Hepatocyte (in vitro differentiated cells): ENCODE data around the gene VWA7. TPM values are rescaled to one million over a fixed set of nuclear protein-coding genes. Genes with fewer than 3 reads are reported as not detected.

Source experiments
- DNase-seq: peaks from one replicate; pipeline ENCODE4 v3.0.0-alpha.2; 2016; ENCODE audit warnings: low spot score
- H2AFZ ChIP-seq: fragments of 200-600 bp; sonication (generic); 2 replicates; pipeline ENCODE4 v1.6.0; 2016; ENCODE audit warnings: antibody characterized with exemption, mild to moderate bottlenecking
- H3K27ac ChIP-seq: fragments of 200-600 bp; sonication (generic); 2 replicates; pipeline ENCODE4 v1.5.1; 2016; ENCODE audit warnings: mild to moderate bottlenecking
- H3K27me3 ChIP-seq: fragments of 200-600 bp; sonication (generic); 2 replicates; pipeline ENCODE4 v1.6.1; 2016
- H3K36me3 ChIP-seq: fragments of 200-600 bp; sonication (generic); replicated peaks from 2 replicates; pipeline ENCODE4 v1.5.1; 2016; ENCODE audit warnings: low read depth; ENCODE audit not compliant: insufficient read depth
- H3K4me1 ChIP-seq: fragments of 200-600 bp; sonication (generic); 2 replicates; pipeline ENCODE4 v1.5.1; 2016; ENCODE audit warnings: mild to moderate bottlenecking, moderate library complexity; ENCODE audit not compliant: insufficient read depth
- H3K4me2 ChIP-seq: fragments of 200-600 bp; sonication (generic); 2 replicates; pipeline ENCODE4 v1.6.0; 2016
- H3K4me3 ChIP-seq: fragments of 200-600 bp; sonication (generic); 2 replicates; pipeline ENCODE4 v1.5.1; 2016; ENCODE audit warnings: mild to moderate bottlenecking
- H3K79me2 ChIP-seq: fragments of 200-600 bp; sonication (generic); 2 replicates; pipeline ENCODE4 v1.6.0; 2017; ENCODE audit warnings: mild to moderate bottlenecking
- H3K9me2 ChIP-seq: fragments of 200-600 bp; sonication (generic); replicated peaks from 2 replicates; pipeline ENCODE4 v1.6.0; 2017; ENCODE audit warnings: mild to moderate bottlenecking; ENCODE audit not compliant: insufficient read depth
- H3K9me3 ChIP-seq: fragments of 200-600 bp; sonication (generic); 2 replicates; pipeline ENCODE4 v1.5.1; 2016; ENCODE audit warnings: low read depth, mild to moderate bottlenecking
- H4K20me1 ChIP-seq: fragments of 200-600 bp; sonication (generic); 2 replicates; pipeline ENCODE4 v1.6.0; 2016; ENCODE audit warnings: mild to moderate bottlenecking; ENCODE audit not compliant: insufficient read depth, poor library complexity, severe bottlenecking
- CTCF ChIP-seq: fragments of 200-600 bp; sonication (generic); IDR thresholded peaks from 2 replicates; pipeline ENCODE4 v1.5.1; 2016; ENCODE audit warnings: antibody characterized with exemption, mild to moderate bottlenecking; ENCODE audit not compliant: poor library complexity
- EZH2 ChIP-seq: fragments of 200-600 bp; sonication (generic); IDR thresholded peaks from 2 replicates; pipeline ENCODE4 v1.6.1; 2016; ENCODE audit warnings: antibody characterized with exemption, mild to moderate bottlenecking, borderline replicate concordance
- EZH2phosphoT487 ChIP-seq: fragments of 200-600 bp; sonication (generic); IDR thresholded peaks from one replicate; pipeline ENCODE4 v1.6.1; 2018; ENCODE audit warnings: antibody characterized with exemption, mild to moderate bottlenecking, low read depth, moderate library complexity; ENCODE audit not compliant: unreplicated experiment, severe bottlenecking
- WGBS: methylation state at CpG from one replicate; pipeline ENCODE4 v1.1.6; 2016; ENCODE audit warnings: low lambda C conversion rate; ENCODE audit errors: missing lambda C conversion rate; 5-methylcytosine and 5-hydroxymethylcytosine counted together
- polyA plus RNA-seq: library from polyadenylated mRNA; unstranded; fragments of >200 nt; fragmentation: Nextera tagmentation; extraction: Ambion mirVana; gene quantifications from 2 replicates; pipeline ENCODE4 v1.2.1, GENCODE V29; 2016
- total RNA-seq: library from RNA; depleted of rRNA; stranded (reverse); fragments of >200 nt; gene quantifications from 2 replicates; pipeline ENCODE4 v1.2.3, GENCODE V29; 2014

Gene VWA7
- total and polyA plus RNA-seq, 2 experiments from 2014 or later = 3.4 to 5.2 TPM

- no peaks in the 10 kb centered on the region for H3K9me2 ChIP-seq
- no peak for DNase-seq
- no peaks in the 10 kb centered on the region for H4K20me1 ChIP-seq
- H3K4me3 ChIP-seq = peak overlapping the region; percentile 20
- H3K4me2 ChIP-seq = peak overlapping the region; percentile 83
- peak overlapping the region; percentile 94 for H3K27ac ChIP-seq
- no peaks in the 10 kb centered on the region for H3K36me3 ChIP-seq
- H3K4me1 ChIP-seq = peaks cover 30% of the 10 kb centered on the region
- H3K27me3 ChIP-seq = no peaks in the 10 kb centered on the region
- H3K79me2 ChIP-seq = peaks cover 12% of the 10 kb centered on the region
- peak overlapping the region; percentile 30 for H2AFZ ChIP-seq
- H3K9me3 ChIP-seq = no peaks in the 10 kb centered on the region
- TF ChIP-seq CTCF (no peak), EZH2phosphoT487 (no peak), EZH2 (no peak)
- WGBS = 47% methylated on average over 29 of the region's 29 CpGs
Measured at GRCh38 chr6:31740397-31741223, 36.5 kb downstream of the VWA7 start.

GRCh38 chr6:31739639-31740396 lies 37.3 kb downstream of the VWA7 start, which contains the start of gene MSH5:
MSH5 (plus strand) TSS chr6:31740005; CDS start chr6:31740467, 462 bp downstream.
- H3K27ac ChIP-seq = peak within 1 kb of the TSS; percentile 99
- 1% methylated on average over 58 of the region's 58 CpGs for WGBS
- peak within 1 kb of the TSS; percentile 20 for H3K4me3 ChIP-seq
- no peaks in the 10 kb centered on the region for H4K20me1 ChIP-seq
- no peak for TF ChIP-seq CTCF
- no peak for TF ChIP-seq EZH2phosphoT487
- no peak for TF ChIP-seq EZH2
- no peaks in the 10 kb centered on the region for H3K9me2 ChIP-seq
- peaks cover 30% of the 10 kb centered on the region for H3K4me1 ChIP-seq
- no peaks in the 10 kb centered on the region for H3K36me3 ChIP-seq
- H3K9me3 ChIP-seq = no peaks in the 10 kb centered on the region
- peak; percentile 99 for DNase-seq
- H3K4me2 ChIP-seq = peak within 1 kb of the TSS; percentile 91
- peaks cover 20% of the 10 kb centered on the region for H3K79me2 ChIP-seq
- H2AFZ ChIP-seq = peak within 1 kb of the TSS; percentile 30
- no peaks in the 10 kb centered on the region for H3K27me3 ChIP-seq

GRCh38 chr6:31737991-31738979 lies 38.8 kb downstream of the VWA7 start:
- Histone ChIP-seq H3K79me2 (peaks cover 35% of the 10 kb centered on the region), H3K4me1 (peaks cover 37% of the 10 kb centered on the region), H3K36me3 (no peaks in the 10 kb centered on the region), H3K9me3 (no peaks in the 10 kb centered on the region), H3K27me3 (no peaks in the 10 kb centered on the region), H3K4me2 (peak overlapping the region; percentile 91), H3K9me2 (no peaks in the 10 kb centered on the region), H4K20me1 (peaks cover 11% of the 10 kb centered on the region), H3K27ac (peak overlapping the region; percentile 99), H2AFZ (no peak overlapping the region), H3K4me3 (no peak overlapping the region)
- whole genome bisulfite sequencing = 15% methylated on average over 6 of the region's 6 CpGs
- peak; percentile 84 for DNase-seq
- TF ChIP-seq EZH2 (no peak), CTCF (peak; percentile 29)
